ENCODE results near the gene ACCSL. TPM values are rescaled to one million over a fixed set of nuclear protein-coding genes. Genes with fewer than 3 reads are reported as not detected.

ACCSL gene
- total RNA-seq, 1 experiment from 2014 or later, result 0.58 TPM

- DNase-seq (ENCODE audit: low read depth in 1 of 2, low spot score in 2 of 2), result peak in 1 of 2 experiments; percentile 44
- no peak overlapping the region for H3K4me3 ChIP-seq
- no peaks in the 10 kb centered on the region for H3K27me3 ChIP-seq (replicated peaks)
- H3K36me3 ChIP-seq, result peaks cover 6% of the 10 kb centered on the region
- peaks cover 13% of the 10 kb centered on the region for H3K4me1 ChIP-seq (replicated peaks)
- H3K27ac ChIP-seq, result no peak overlapping the region
- no peaks in the 10 kb centered on the region for H3K9me3 ChIP-seq (replicated peaks)
Measured at GRCh38 chr11:44080951-44081350, 33.2 kb downstream of the ACCSL start.

- Histone ChIP-seq H3K27ac (no peak overlapping the region), H3K36me3 (no peaks in the 10 kb centered on the region), H3K4me3 (no peak overlapping the region), H3K27me3 (replicated peaks) (no peaks in the 10 kb centered on the region), H3K4me1 (replicated peaks) (peaks cover 13% of the 10 kb centered on the region), H3K9me3 (replicated peaks) (no peaks in the 10 kb centered on the region)
- DNase-seq (ENCODE audit: low read depth in 1 of 2, low spot score in 2 of 2), result peak in 1 of 2 experiments; percentile 31
Measured at GRCh38 chr11:44082645-44083044, 34.9 kb downstream of the ACCSL start.

DNA sequence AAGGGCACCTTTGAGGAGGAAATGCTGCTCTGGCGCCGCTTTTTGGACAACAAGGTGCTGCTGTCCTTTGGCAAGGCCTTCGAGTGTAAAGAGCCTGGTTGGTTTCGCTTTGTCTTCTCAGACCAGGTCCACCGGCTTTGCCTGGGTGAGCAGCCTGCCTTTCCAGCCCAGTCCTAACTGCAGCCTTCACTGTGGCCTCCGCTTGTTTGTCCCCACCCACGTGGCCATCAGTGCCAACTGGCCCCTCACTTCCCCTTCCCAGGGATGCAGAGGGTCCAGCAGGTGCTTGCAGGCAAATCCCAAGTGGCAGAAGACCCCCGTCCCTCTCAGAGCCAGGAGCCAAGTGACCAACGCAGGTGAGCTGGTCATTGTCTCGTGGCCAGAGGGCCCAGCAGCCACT lies 35.7 kb downstream of the ACCSL start:
- H3K36me3 ChIP-seq, result no peaks in the 10 kb centered on the region
- H3K27ac ChIP-seq, result no peak overlapping the region
- H3K27me3 ChIP-seq (replicated peaks), result no peaks in the 10 kb centered on the region
- no peaks in the 10 kb centered on the region for H3K9me3 ChIP-seq (replicated peaks)
- H3K4me1 ChIP-seq (replicated peaks), result peaks cover 13% of the 10 kb centered on the region
- peak in 1 of 2 experiments; percentile 47 for DNase-seq (ENCODE audit: low read depth in 1 of 2, low spot score in 2 of 2)
- H3K4me3 ChIP-seq, result no peak overlapping the region

GRCh38 chr11:44083906-44084305 lies 36.1 kb downstream of the ACCSL start:
- H3K4me3 ChIP-seq, result no peak overlapping the region
- H3K36me3 ChIP-seq, result no peaks in the 10 kb centered on the region
- H3K27ac ChIP-seq, result no peak overlapping the region
- H3K4me1 ChIP-seq (replicated peaks), result peaks cover 13% of the 10 kb centered on the region
- H3K27me3 ChIP-seq (replicated peaks), result no peaks in the 10 kb centered on the region
- DNase-seq (ENCODE audit: low read depth in 1 of 2, low spot score in 2 of 2), result peak; percentile 28 to 42
- H3K9me3 ChIP-seq (replicated peaks), result no peaks in the 10 kb centered on the region

GRCh38 chr11:44085330-44085729 lies 37.5 kb downstream of the ACCSL start:
- no peaks in the 10 kb centered on the region for H3K9me3 ChIP-seq (replicated peaks)
- no peak overlapping the region for H3K27ac ChIP-seq
- H3K27me3 ChIP-seq (replicated peaks), result no peaks in the 10 kb centered on the region
- H3K4me3 ChIP-seq, result no peak overlapping the region
- DNase-seq (ENCODE audit: low read depth in 1 of 2, low spot score in 2 of 2), result no peak
- H3K4me1 ChIP-seq (replicated peaks), result peaks cover 13% of the 10 kb centered on the region
- H3K36me3 ChIP-seq, result no peaks in the 10 kb centered on the region

DNA sequence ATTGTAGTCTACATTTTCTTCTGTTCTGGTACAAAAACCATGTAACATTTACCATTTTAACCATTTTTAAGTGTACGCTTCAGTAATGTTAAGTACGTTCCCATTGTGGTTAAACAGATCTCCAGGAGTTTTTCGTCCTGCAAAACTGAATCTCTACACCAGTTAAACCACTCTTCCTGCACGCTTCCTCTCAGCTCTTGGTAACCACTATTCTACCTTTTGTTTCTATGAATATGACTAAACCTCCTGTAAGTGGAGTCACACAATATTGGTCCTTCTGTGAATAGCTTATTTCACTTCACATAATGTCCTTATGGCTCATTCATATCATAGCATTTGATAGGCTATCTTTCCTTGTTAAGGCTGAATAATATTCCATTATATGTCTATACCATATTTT lies 40.6 kb downstream of the ACCSL start:
- Histone ChIP-seq H3K4me3 (no peak overlapping the region), H3K4me1 (replicated peaks) (peaks cover 10% of the 10 kb centered on the region), H3K27ac (no peak overlapping the region), H3K27me3 (replicated peaks) (0 out of 2 replicates have a peak, but pooled peaks cover 8% of the 10 kb centered on the region), H3K9me3 (replicated peaks) (no peaks in the 10 kb centered on the region), H3K36me3 (no peaks in the 10 kb centered on the region)
- no peak for DNase-seq (ENCODE audit: low read depth in 1 of 2, low spot score in 2 of 2)

- DNase-seq (ENCODE audit: low read depth in 1 of 2, low spot score in 2 of 2), result peak in 1 of 2 experiments; percentile 22
- Histone ChIP-seq H3K36me3 (no peaks in the 10 kb centered on the region), H3K4me1 (replicated peaks) (peaks cover 5% of the 10 kb centered on the region), H3K27me3 (replicated peaks) (0 out of 2 replicates have a peak, but pooled peaks cover 8% of the 10 kb centered on the region), H3K9me3 (replicated peaks) (no peaks in the 10 kb centered on the region), H3K27ac (no peak overlapping the region), H3K4me3 (no peak overlapping the region)
Measured at GRCh38 chr11:44088871-44089270, 41.1 kb downstream of the ACCSL start.

DNA sequence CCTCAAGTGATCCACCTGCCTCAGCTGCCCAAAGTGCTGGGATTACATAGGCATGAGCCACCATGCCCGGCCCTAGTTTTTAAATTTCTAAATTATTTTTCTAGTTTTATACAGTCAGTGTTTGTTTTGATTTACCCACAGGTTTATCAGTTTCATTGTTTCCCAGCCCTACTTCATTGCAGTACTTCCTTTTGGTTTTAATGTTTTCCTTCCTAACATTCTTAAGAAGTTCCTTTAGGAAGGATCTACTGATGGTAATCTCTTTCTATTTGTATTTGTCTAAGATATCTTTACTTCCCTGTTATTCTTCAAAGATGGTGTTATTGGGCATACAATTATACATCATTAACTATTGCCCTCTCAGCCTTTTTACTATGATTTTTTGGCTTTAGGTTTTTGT lies 42.8 kb downstream of the ACCSL start:
- Histone ChIP-seq H3K27ac (no peak overlapping the region), H3K36me3 (peaks cover under 1% of the 10 kb centered on the region), H3K4me1 (replicated peaks) (peaks cover 4% of the 10 kb centered on the region; the same call in 1 of the 2 replicates), H3K9me3 (replicated peaks) (no peaks in the 10 kb centered on the region), H3K4me3 (no peak overlapping the region), H3K27me3 (replicated peaks) (0 out of 2 replicates have a peak, but pooled peaks cover 8% of the 10 kb centered on the region)
- no peak for DNase-seq (ENCODE audit: low read depth in 1 of 2, low spot score in 2 of 2)

DNA sequence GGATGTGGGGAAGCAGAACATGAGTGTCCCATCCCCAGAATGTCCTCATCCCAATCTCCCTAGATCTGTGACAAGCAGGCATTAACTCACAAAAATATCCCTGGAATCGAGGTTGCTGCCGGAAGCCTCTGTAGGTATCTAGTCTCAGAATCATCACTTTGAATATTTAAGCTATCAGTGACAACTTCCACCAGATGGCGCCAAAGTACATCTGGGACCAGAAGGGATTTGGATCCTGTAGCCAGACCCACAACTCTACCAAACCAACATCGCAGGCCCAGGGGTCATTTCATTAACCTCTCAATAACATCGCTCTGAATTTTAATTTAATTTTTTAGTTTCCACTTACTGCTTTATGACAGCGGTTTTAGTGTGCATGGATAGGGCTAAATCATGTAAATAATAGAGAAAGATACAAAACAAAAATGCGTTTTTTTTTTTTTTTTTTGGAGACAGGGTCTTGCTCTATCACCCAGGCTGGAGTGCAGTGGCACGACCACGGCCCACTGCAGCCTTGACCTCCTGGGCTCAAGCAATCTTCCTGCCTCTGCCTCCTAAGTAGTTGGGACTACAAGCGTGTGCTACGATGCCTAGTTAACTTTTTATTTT lies 46.6 kb downstream of the ACCSL start:
- Histone ChIP-seq H3K9me3 (replicated peaks) (no peaks in the 10 kb centered on the region), H3K27me3 (replicated peaks) (0 out of 2 replicates have a peak, but pooled peaks cover 10% of the 10 kb centered on the region), H3K4me3 (no peak overlapping the region), H3K4me1 (replicated peaks) (peaks cover 14% of the 10 kb centered on the region), H3K27ac (no peak overlapping the region), H3K36me3 (peaks cover 5% of the 10 kb centered on the region)
- peak; percentile 82 to 92 for DNase-seq (ENCODE audit: low read depth in 1 of 2, low spot score in 2 of 2)

DNA sequence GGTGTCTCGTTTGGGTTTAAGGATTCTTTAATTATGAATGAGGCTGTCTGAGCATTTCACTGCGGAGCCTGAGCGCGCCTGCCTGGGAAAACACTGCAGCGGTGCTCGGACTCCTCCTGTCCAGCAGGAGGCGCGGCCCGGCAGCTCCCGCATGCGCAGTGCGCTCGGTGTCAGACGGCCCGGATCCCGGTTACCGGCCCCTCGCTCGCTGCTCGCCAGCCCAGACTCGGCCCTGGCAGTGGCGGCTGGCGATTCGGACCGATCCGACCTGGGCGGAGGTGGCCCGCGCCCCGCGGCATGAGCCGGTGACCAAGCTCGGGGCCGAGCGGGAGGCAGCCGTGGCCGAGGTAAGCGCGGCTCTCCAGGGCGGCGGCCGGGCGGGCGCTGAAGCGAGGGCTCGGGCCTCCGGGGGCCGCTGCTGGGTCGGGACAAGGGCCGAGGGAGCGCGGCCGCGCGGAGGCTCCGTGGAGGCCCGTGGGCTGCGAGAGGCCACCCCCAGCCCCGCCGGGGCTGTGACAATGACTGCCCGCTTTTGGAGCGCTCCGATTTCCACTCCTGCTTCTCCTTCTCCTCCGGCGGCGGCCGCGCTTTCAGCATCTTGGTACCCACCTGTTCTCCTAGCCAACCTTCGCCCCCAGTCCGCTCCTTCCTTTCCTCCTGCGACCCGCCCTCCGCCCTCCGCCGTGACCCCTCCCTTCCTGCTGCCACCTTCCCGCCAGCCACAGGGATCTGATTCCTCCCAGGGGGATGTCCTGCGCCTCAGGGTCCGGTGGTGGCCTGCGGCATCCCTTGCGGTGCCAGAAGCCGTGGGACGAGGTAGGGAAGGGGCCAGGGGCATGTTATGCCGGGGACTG lies 48.0 kb downstream of the ACCSL start, which contains the start of gene EXT2:
TSS of gene EXT2 (plus strand) at position 173 of the 854 bp plus-strand sequence. CDS start 12,035 bp downstream, outside the sequence.
- H3K9me3 ChIP-seq (replicated peaks), result no peaks in the 10 kb centered on the region
- H3K4me1 ChIP-seq (replicated peaks), result peaks cover 14% of the 10 kb centered on the region
- peaks cover 5% of the 10 kb centered on the region for H3K36me3 ChIP-seq
- DNase-seq (ENCODE audit: low read depth in 1 of 2, low spot score in 2 of 2), result peak; percentile 90 to 93
- H3K4me3 ChIP-seq, result peak within 1 kb of the TSS; percentile 99
- H3K27ac ChIP-seq, result peak within 1 kb of the TSS; percentile 29
- H3K27me3 ChIP-seq (replicated peaks), result 0 out of 2 replicates have a peak, but pooled peaks cover 10% of the 10 kb centered on the region

GRCh38 chr11:44096360-44097185 lies 48.8 kb downstream of the ACCSL start:
- no peak for DNase-seq (ENCODE audit: low read depth in 1 of 2, low spot score in 2 of 2)
- Histone ChIP-seq H3K36me3 (peaks cover 5% of the 10 kb centered on the region), H3K9me3 (replicated peaks) (no peaks in the 10 kb centered on the region), H3K27ac (no peak overlapping the region), H3K4me1 (replicated peaks) (peaks cover 14% of the 10 kb centered on the region), H3K4me3 (peak overlapping the region; percentile 99), H3K27me3 (replicated peaks) (0 out of 2 replicates have a peak, but pooled peaks cover 7% of the 10 kb centered on the region)

GRCh38 chr11:44097821-44098220 lies 50.0 kb downstream of the ACCSL start:
- DNase-seq (ENCODE audit: low read depth in 1 of 2, low spot score in 2 of 2), result peak in 1 of 2 experiments; percentile 30

GRCh38 chr11:44101098-44101497 lies 53.3 kb downstream of the ACCSL start:
- no peak overlapping the region for H3K4me3 ChIP-seq
- peak in 1 of 2 experiments; percentile 29 for DNase-seq (ENCODE audit: low read depth in 1 of 2, low spot score in 2 of 2)
- H3K36me3 ChIP-seq, result peaks cover 3% of the 10 kb centered on the region; the same call in 1 of the 2 replicates
- no peaks in the 10 kb centered on the region for H3K9me3 ChIP-seq (replicated peaks)
- 0 out of 2 replicates have a peak, but pooled peaks cover 2% of the 10 kb centered on the region for H3K27me3 ChIP-seq (replicated peaks)
- peaks cover 13% of the 10 kb centered on the region for H3K4me1 ChIP-seq (replicated peaks)
- no peak overlapping the region for H3K27ac ChIP-seq

More at GRCh38 chr11:44097821-44098220, 50.0 kb downstream of the ACCSL start:
- Histone ChIP-seq H3K27me3 (replicated peaks) (0 out of 2 replicates have a peak, but pooled peaks cover 2% of the 10 kb centered on the region), H3K36me3 (peaks cover 5% of the 10 kb centered on the region), H3K4me1 (replicated peaks) (peaks cover 17% of the 10 kb centered on the region), H3K4me3 (no peak overlapping the region), H3K9me3 (replicated peaks) (no peaks in the 10 kb centered on the region), H3K27ac (no peak overlapping the region)

Data from SJSA1 (cell line).